ENCODE data around the gene MAGEB4. TPM values are rescaled to one million over a fixed set of nuclear protein-coding genes. Genes with fewer than 3 reads are reported as not detected.

MAGEB4 gene
- total RNA-seq, 1 experiment from 2014 or later: not detected

DNA sequence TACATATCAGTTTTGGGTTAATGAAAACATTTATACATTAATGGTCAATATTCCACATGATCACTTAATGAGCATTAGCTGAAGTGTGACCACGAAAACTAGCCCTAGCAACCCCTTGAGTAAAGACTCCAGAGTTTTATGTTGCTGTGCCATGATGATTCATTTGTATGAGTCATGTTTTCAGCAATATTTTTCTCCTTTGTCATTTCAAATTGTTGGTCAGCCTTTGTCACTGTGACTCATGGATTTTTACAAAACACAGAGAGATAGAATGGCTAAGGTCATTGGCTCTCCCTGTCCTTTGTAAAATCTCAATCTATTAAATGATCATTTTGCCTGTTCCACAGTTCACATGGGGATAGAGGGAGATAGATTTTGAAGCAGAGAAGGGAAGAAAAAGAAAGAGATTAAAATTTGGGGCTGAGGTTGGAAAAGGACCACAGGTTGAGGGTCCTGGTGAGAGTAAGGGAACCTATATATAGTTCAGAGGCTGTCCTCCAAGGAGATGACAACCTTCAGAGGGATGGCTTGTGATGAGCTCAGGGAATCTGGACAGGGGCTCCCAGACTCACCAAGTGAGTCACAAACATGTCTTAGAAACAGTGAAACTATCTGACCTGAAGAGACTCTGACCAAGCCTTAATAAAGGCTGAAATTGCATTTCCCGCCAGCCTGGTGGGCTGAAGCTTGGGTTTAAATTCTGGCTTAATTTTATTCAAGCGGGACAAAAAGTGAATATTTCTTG lies 41.8 kb downstream of the MAGEB4 start:
- DNase-seq (ENCODE audit: low read depth): peak; percentile 94

Other genes starting within 250 kb of the MAGEB4 start
- 0.72 and 0.78 TPM in 2 replicates for gene MAGEB2, start 26.4 kb upstream of the MAGEB4 start, total RNA-seq (2014; rRNA removed; shearing (Covaris generic))
- gene MAGEB3, start 11.3 kb upstream of the MAGEB4 start, total RNA-seq (2014; rRNA removed; shearing (Covaris generic)): not detected in 2 replicates
- 5.6 and 5.8 TPM in 2 replicates for gene MAGEB1, start 5.1 kb downstream of the MAGEB4 start, total RNA-seq (2014; rRNA removed; shearing (Covaris generic))
- 0.48 and 0.49 TPM in 2 replicates for gene NR0B1, start 67.4 kb downstream of the MAGEB4 start, total RNA-seq (2014; rRNA removed; shearing (Covaris generic))